Measurements from ENCODE around the gene SLC22A7. TPM values are rescaled to one million over a fixed set of nuclear protein-coding genes. Genes with fewer than 3 reads are reported as not detected.

The SLC22A7 gene
- total RNA-seq, 1 donor from 2014 or later: not detected

- no peaks in the 10 kb centered on the region for H3K4me1 Mint-ChIP-seq (ENCODE audit: unreplicated experiment)
- no peak for DNase-seq (ENCODE audit: extremely low spot score, unreplicated experiment)
- TF ChIP-seq, protein P1, sequence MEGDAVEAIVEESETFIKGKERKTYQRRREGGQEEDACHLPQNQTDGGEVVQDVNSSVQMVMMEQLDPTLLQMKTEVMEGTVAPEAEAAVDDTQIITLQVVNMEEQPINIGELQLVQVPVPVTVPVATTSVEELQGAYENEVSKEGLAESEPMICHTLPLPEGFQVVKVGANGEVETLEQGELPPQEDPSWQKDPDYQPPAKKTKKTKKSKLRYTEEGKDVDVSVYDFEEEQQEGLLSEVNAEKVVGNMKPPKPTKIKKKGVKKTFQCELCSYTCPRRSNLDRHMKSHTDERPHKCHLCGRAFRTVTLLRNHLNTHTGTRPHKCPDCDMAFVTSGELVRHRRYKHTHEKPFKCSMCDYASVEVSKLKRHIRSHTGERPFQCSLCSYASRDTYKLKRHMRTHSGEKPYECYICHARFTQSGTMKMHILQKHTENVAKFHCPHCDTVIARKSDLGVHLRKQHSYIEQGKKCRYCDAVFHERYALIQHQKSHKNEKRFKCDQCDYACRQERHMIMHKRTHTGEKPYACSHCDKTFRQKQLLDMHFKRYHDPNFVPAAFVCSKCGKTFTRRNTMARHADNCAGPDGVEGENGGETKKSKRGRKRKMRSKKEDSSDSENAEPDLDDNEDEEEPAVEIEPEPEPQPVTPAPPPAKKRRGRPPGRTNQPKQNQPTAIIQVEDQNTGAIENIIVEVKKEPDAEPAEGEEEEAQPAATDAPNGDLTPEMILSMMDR (conservative IDR thresholded peaks at IDR 0.05): no peak
- peaks cover 20% of the 10 kb centered on the region for H3K27me3 Mint-ChIP-seq
- H3K9me3 Mint-ChIP-seq: no peaks in the 10 kb centered on the region
- H3K4me3 Mint-ChIP-seq: no peak overlapping the region
- H3K36me3 Mint-ChIP-seq: no peaks in the 10 kb centered on the region
- H3K27ac Mint-ChIP-seq: no peak overlapping the region
Observed at GRCh38 chr6:43292341-43292740, 5.7 kb upstream of the SLC22A7 start.

DNA sequence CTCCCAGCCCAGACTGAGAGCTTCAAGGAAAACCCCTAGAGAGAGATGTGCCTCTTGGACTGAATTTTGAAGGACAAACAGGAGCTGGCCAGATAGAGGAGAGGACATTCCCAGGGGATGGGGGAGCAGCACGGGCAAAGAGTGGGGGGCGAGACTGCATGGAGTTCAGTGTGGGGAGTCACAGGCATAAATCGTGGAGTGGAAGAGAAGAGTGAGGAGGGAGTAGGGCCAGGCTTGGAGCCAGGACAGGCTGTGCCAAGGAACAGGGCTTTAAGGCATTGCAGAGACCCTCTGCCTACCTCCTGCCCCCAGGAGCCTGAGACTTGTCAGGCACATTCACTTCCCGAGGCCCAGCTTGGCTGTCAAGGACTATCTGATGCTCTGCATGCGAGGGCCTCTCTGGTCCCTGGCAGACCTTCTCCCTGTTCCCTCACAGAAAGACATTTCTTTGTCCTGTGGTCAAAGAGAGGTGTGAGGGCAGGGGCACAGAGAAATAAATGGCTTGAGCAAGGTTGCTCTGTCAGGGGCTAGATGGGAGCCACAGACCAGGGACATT, 5.2 kb upstream of the SLC22A7 start:
- H3K4me3 Mint-ChIP-seq: no peak overlapping the region
- H3K27me3 Mint-ChIP-seq: peaks cover 20% of the 10 kb centered on the region
- TF ChIP-seq, protein P1 (conservative IDR thresholded peaks at IDR 0.05): no peak
- no peaks in the 10 kb centered on the region for H3K9me3 Mint-ChIP-seq
- no peak overlapping the region for H3K27ac Mint-ChIP-seq
- DNase-seq (ENCODE audit: extremely low spot score, unreplicated experiment): no peak
- H3K4me1 Mint-ChIP-seq (ENCODE audit: unreplicated experiment): no peaks in the 10 kb centered on the region
- H3K36me3 Mint-ChIP-seq: no peaks in the 10 kb centered on the region

- DNase-seq (ENCODE audit: extremely low spot score, unreplicated experiment): no peak
- TF ChIP-seq, protein P1 (conservative IDR thresholded peaks at IDR 0.05): no peak
- no peak overlapping the region for H3K4me3 Mint-ChIP-seq
- no peaks in the 10 kb centered on the region for H3K4me1 Mint-ChIP-seq (ENCODE audit: unreplicated experiment)
- H3K27ac Mint-ChIP-seq: no peak overlapping the region
- no peaks in the 10 kb centered on the region for H3K36me3 Mint-ChIP-seq
- H3K27me3 Mint-ChIP-seq: peaks cover 21% of the 10 kb centered on the region
- H3K9me3 Mint-ChIP-seq: no peaks in the 10 kb centered on the region
Observed at GRCh38 chr6:43293698-43294097, 4.4 kb upstream of the SLC22A7 start.

GRCh38 chr6:43294536-43294935, 3.5 kb upstream of the SLC22A7 start:
- DNase-seq (ENCODE audit: extremely low spot score, unreplicated experiment): no peak
- TF ChIP-seq, protein P1 (conservative IDR thresholded peaks at IDR 0.05): no peak
- Mint-ChIP-seq H3K4me3 (no peak overlapping the region), H3K27me3 (peaks cover 20% of the 10 kb centered on the region), H3K36me3 (no peaks in the 10 kb centered on the region), H3K4me1 (ENCODE audit: unreplicated experiment) (no peaks in the 10 kb centered on the region), H3K27ac (no peak overlapping the region), H3K9me3 (no peaks in the 10 kb centered on the region)

DNA sequence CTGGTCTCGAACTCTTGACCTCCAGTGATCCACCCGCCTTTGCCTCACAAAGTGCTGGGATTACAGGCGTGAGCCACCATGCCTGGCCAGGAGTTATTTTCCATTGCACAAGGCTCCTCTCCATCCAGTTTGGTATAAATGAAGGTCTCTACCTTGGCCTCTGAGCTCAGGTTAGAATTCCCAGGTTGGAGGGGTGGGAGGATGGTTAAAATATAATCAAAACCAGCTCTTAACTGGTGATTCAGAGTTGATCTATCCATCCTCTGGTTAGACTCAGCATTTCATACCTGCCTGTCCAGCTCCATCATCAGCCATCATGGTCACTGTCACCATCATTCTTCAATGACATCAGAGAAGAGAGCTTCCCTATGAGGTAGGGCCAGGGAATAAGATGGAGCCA, 2.6 kb upstream of the SLC22A7 start:
- DNase-seq (ENCODE audit: extremely low spot score, unreplicated experiment): no peak
- Mint-ChIP-seq H3K27me3 (peaks cover 21% of the 10 kb centered on the region), H3K4me3 (no peak overlapping the region), H3K9me3 (no peaks in the 10 kb centered on the region), H3K36me3 (no peaks in the 10 kb centered on the region), H3K4me1 (ENCODE audit: unreplicated experiment) (no peaks in the 10 kb centered on the region), H3K27ac (no peak overlapping the region)
- TF ChIP-seq, protein P1 (conservative IDR thresholded peaks at IDR 0.05): no peak

Data from type B pancreatic cell (in vitro differentiated cells).